ENCODE data around the gene EML4.
A peak's percentile ranks its signal among the peaks of the same experiment; 100 is the strongest.
"Not testable (repeated sequence)": the region's sequence is repeated elsewhere in the genome, so short reads cannot be mapped to it uniquely, and the experiment has no call there.

The EML4 gene, protein sequence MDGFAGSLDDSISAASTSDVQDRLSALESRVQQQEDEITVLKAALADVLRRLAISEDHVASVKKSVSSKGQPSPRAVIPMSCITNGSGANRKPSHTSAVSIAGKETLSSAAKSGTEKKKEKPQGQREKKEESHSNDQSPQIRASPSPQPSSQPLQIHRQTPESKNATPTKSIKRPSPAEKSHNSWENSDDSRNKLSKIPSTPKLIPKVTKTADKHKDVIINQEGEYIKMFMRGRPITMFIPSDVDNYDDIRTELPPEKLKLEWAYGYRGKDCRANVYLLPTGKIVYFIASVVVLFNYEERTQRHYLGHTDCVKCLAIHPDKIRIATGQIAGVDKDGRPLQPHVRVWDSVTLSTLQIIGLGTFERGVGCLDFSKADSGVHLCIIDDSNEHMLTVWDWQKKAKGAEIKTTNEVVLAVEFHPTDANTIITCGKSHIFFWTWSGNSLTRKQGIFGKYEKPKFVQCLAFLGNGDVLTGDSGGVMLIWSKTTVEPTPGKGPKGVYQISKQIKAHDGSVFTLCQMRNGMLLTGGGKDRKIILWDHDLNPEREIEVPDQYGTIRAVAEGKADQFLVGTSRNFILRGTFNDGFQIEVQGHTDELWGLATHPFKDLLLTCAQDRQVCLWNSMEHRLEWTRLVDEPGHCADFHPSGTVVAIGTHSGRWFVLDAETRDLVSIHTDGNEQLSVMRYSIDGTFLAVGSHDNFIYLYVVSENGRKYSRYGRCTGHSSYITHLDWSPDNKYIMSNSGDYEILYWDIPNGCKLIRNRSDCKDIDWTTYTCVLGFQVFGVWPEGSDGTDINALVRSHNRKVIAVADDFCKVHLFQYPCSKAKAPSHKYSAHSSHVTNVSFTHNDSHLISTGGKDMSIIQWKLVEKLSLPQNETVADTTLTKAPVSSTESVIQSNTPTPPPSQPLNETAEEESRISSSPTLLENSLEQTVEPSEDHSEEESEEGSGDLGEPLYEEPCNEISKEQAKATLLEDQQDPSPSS

DNA sequence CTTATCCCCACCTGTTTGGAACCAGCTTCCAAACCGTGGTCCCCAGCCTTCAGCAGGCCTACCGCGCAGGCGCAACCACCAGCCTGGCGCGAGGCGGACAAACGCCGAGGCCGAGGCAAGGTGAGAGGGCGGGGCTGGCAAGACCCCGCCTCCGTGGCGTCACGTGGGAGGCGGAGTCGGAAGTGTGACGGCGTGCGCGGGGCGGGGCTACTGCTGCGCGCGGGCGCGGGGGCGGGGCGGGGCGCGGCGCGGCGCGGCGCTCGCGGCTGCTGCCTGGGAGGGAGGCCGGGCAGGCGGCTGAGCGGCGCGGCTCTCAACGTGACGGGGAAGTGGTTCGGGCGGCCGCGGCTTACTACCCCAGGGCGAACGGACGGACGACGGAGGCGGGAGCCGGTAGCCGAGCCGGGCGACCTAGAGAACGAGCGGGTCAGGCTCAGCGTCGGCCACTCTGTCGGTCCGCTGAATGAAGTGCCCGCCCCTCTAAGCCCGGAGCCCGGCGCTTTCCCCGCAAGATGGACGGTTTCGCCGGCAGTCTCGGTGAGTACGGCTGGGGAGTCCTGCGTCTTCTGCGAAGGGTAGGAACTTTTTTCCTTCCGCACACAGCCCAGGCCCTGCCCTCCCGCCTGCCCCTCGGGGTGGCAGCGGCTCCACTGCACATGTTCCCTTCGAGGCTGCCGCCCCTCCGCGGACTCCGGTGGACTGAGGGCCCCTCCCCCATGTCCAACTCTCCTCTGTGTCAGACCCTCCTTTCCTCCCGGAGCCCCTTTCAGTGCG, at the start of gene EML4:
Gene EML4, plus strand, starts transcription at position 254 of the 774 bp plus-strand sequence. Its CDS starts 259 bp downstream, at position 513.
- Histone ChIP-seq H3K27me3 (ENCODE audit: low read depth, low read length) (no peaks in the 10 kb centered on the region), H3K9me3 (ENCODE audit: control insufficient read depth in 1 of 2, low read length in 2 of 2) (no peaks in the 10 kb centered on the region), H3K4me1 (ENCODE audit: control insufficient read depth in 1 of 2, insufficient read depth in 2 of 2, low read length in 2 of 2) (peaks cover 11 to 25% of the 10 kb centered on the region in 2 donors), H3K27ac (ENCODE audit: low read length) (peak within 1 kb of the TSS; percentile 90), H3K36me3 (ENCODE audit: control insufficient read depth in 1 of 2, insufficient read depth in 2 of 2, low read length in 2 of 2) (no peaks in the 10 kb centered on the region), H3K4me3 (ENCODE audit: low read depth in 1 of 2, low read length in 2 of 2) (peak within 1 kb of the TSS; percentile 78 to 85)

DNA sequence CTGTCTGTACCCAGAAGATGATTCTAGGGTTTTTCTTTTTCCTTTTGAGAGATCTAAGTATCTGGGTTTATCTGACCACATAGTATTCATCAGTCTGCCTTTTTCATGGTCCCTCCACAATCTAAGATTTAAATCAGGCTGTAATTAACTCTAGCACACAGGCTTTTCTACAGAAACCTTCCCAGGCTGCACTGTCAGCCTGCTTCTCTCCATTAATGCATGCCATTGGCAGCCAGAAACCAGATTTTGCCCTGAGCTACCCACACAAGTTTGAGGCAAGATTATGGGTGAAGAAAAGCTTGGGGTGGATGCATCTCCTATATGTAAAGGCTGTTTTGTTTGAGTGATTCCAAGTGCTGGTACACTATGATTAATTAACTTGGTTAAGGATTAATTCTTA, 45.7 kb upstream of the EML4 start:
- Histone ChIP-seq H3K27ac (ENCODE audit: low read length) (peak overlapping the region; percentile 5), H3K4me3 (ENCODE audit: low read depth in 1 of 2, low read length in 2 of 2) (no peak overlapping the region), H3K4me1 (ENCODE audit: control insufficient read depth in 1 of 2, insufficient read depth in 2 of 2, low read length in 2 of 2) (peaks cover 14 to 20% of the 10 kb centered on the region in 2 donors), H3K9me3 (ENCODE audit: control insufficient read depth in 1 of 2, low read length in 2 of 2) (no peaks in the 10 kb centered on the region), H3K27me3 (ENCODE audit: low read depth, low read length) (no peaks in the 10 kb centered on the region), H3K36me3 (ENCODE audit: control insufficient read depth in 1 of 2, insufficient read depth in 2 of 2, low read length in 2 of 2) (no peaks in the 10 kb centered on the region)

- Histone ChIP-seq H3K27ac (ENCODE audit: low read length) (no peak overlapping the region), H3K36me3 (ENCODE audit: control insufficient read depth in 1 of 2, insufficient read depth in 2 of 2, low read length in 2 of 2) (no peaks in the 10 kb centered on the region), H3K4me1 (ENCODE audit: control insufficient read depth in 1 of 2, insufficient read depth in 2 of 2, low read length in 2 of 2) (peaks cover 21 to 23% of the 10 kb centered on the region in 2 donors), H3K27me3 (ENCODE audit: low read depth, low read length) (no peaks in the 10 kb centered on the region), H3K9me3 (ENCODE audit: control insufficient read depth in 1 of 2, low read length in 2 of 2) (no peaks in the 10 kb centered on the region), H3K4me3 (ENCODE audit: low read depth in 1 of 2, low read length in 2 of 2) (no peak overlapping the region)
Measured at GRCh38 chr2:42124011-42124785, 45.0 kb upstream of the EML4 start.

GRCh38 chr2:42125841-42126594, 43.1 kb upstream of the EML4 start:
- no peaks in the 10 kb centered on the region for H3K27me3 ChIP-seq (ENCODE audit: low read depth, low read length)
- no peak overlapping the region for H3K4me3 ChIP-seq (ENCODE audit: low read depth in 1 of 2, low read length in 2 of 2)
- no peaks in the 10 kb centered on the region for H3K36me3 ChIP-seq (ENCODE audit: control insufficient read depth in 1 of 2, insufficient read depth in 2 of 2, low read length in 2 of 2)
- no peak overlapping the region for H3K27ac ChIP-seq (ENCODE audit: low read length)
- H3K9me3 ChIP-seq (ENCODE audit: control insufficient read depth in 1 of 2, low read length in 2 of 2) = no peaks in the 10 kb centered on the region
- H3K4me1 ChIP-seq (ENCODE audit: control insufficient read depth in 1 of 2, insufficient read depth in 2 of 2, low read length in 2 of 2) = peaks cover 23 to 25% of the 10 kb centered on the region in 2 donors

DNA sequence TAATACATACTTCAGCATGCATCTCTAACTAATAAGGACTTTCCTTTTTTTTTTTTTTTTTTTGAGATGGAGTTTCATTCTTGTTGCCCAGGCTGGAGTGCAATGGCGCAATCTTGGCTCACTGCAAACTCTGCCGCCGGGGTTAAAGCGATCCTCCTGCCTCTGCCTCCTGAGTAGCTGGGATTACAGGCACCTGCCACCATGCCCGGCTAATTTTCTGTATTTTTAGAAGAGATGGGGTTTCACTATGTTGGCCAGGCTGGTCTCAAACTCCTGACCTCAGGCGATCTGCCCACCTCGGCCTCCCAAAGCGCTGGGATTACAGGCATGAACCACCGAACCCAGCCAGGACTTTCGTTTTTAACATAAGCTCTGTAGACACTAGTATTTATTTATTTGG, 42.3 kb upstream of the EML4 start:
- H3K4me1 ChIP-seq (ENCODE audit: control insufficient read depth in 1 of 2, insufficient read depth in 2 of 2, low read length in 2 of 2) = peaks cover 25 to 29% of the 10 kb centered on the region in 2 donors
- not testable (repeated sequence) for H3K4me3 ChIP-seq (ENCODE audit: low read depth in 1 of 2, low read length in 2 of 2); H3K27me3 ChIP-seq (ENCODE audit: low read depth, low read length); H3K36me3 ChIP-seq (ENCODE audit: control insufficient read depth in 1 of 2, insufficient read depth in 2 of 2, low read length in 2 of 2); H3K27ac ChIP-seq (ENCODE audit: low read length); H3K9me3 ChIP-seq (ENCODE audit: control insufficient read depth in 1 of 2, low read length in 2 of 2)

- Histone ChIP-seq H3K9me3 (ENCODE audit: control insufficient read depth in 1 of 2, low read length in 2 of 2) (no peaks in the 10 kb centered on the region), H3K4me3 (ENCODE audit: low read depth in 1 of 2, low read length in 2 of 2) (no peak overlapping the region), H3K27me3 (ENCODE audit: low read depth, low read length) (no peaks in the 10 kb centered on the region), H3K27ac (ENCODE audit: low read length) (no peak overlapping the region), H3K36me3 (ENCODE audit: control insufficient read depth in 1 of 2, insufficient read depth in 2 of 2, low read length in 2 of 2) (no peaks in the 10 kb centered on the region), H3K4me1 (ENCODE audit: control insufficient read depth in 1 of 2, insufficient read depth in 2 of 2, low read length in 2 of 2) (peaks cover 33 to 37% of the 10 kb centered on the region in 2 donors)
Measured at GRCh38 chr2:42127425-42128424, 41.4 kb upstream of the EML4 start.

DNA sequence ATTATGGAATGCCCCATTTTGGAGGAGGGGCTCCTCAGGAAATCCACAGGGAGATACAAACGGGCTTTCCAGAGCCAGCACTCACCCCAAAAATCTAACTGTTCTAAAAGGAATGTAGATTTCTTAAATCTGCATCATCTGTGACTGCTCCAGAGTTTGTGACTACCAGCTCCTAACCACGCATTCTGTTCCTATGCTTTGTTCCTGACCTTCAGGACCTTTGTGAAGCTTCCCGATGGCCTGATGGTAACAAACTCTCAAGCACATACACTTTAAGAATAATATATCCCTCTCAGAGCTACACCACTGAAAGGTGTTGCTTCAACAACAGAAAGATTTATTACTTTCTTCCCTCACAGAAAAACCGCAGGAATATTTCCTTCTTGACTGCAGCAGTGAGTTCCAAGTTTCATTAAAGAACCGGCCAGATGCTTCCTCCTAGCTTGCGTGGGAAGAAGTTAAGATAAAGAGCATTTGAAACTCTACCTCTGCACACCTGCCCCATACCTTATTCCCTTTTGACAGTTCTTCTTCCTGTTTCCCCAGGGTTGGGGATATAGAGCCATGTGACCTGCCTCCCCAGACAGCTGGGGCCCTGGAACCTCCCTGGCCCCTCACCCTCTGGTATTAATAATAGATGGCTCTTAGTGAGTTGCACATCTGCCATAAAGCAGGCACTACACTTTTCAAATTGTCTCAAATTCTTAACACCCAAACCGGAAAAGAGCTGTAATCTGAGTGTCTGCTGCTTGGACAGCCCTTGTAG, 40.2 kb upstream of the EML4 start:
- peaks cover 40 to 48% of the 10 kb centered on the region in 2 donors for H3K4me1 ChIP-seq (ENCODE audit: control insufficient read depth in 1 of 2, insufficient read depth in 2 of 2, low read length in 2 of 2)
- H3K36me3 ChIP-seq (ENCODE audit: control insufficient read depth in 1 of 2, insufficient read depth in 2 of 2, low read length in 2 of 2) = no peaks in the 10 kb centered on the region
- H3K27ac ChIP-seq (ENCODE audit: low read length) = peak overlapping the region; percentile 28
- H3K27me3 ChIP-seq (ENCODE audit: low read depth, low read length) = no peaks in the 10 kb centered on the region
- no peaks in the 10 kb centered on the region for H3K9me3 ChIP-seq (ENCODE audit: control insufficient read depth in 1 of 2, low read length in 2 of 2)
- H3K4me3 ChIP-seq (ENCODE audit: low read depth in 1 of 2, low read length in 2 of 2) = no peak overlapping the region

GRCh38 chr2:42129487-42129852, 39.7 kb upstream of the EML4 start:
- Histone ChIP-seq H3K9me3 (ENCODE audit: control insufficient read depth in 1 of 2, low read length in 2 of 2) (no peaks in the 10 kb centered on the region), H3K36me3 (ENCODE audit: control insufficient read depth in 1 of 2, insufficient read depth in 2 of 2, low read length in 2 of 2) (no peaks in the 10 kb centered on the region), H3K4me1 (ENCODE audit: control insufficient read depth in 1 of 2, insufficient read depth in 2 of 2, low read length in 2 of 2) (peaks cover 40 to 48% of the 10 kb centered on the region in 2 donors), H3K27ac (ENCODE audit: low read length) (peak overlapping the region; percentile 28), H3K27me3 (ENCODE audit: low read depth, low read length) (no peaks in the 10 kb centered on the region), H3K4me3 (ENCODE audit: low read depth in 1 of 2, low read length in 2 of 2) (no peak overlapping the region)

DNA sequence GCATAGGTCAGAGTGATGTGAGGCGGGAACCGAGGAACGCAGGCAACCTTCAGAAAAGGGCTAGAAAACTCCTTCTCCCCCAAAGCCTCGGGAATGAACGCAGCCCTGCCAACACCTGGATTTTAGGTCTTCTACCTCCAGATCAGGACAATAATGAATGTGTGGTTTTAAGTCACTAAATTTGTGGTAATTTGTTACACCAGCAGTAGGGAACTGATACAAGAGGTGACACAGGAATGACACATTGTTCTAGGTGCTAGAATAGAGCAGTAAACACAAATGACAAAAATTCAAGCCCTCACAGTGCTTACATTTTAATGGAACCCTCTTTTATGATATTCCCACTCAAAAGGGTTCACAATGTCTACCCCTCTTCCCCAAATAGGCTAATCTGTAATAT, 39.2 kb upstream of the EML4 start:
- Histone ChIP-seq H3K4me1 (ENCODE audit: control insufficient read depth in 1 of 2, insufficient read depth in 2 of 2, low read length in 2 of 2) (peaks cover 40 to 48% of the 10 kb centered on the region in 2 donors), H3K36me3 (ENCODE audit: control insufficient read depth in 1 of 2, insufficient read depth in 2 of 2, low read length in 2 of 2) (no peaks in the 10 kb centered on the region), H3K27me3 (ENCODE audit: low read depth, low read length) (no peaks in the 10 kb centered on the region), H3K27ac (ENCODE audit: low read length) (no peak overlapping the region), H3K4me3 (ENCODE audit: low read depth in 1 of 2, low read length in 2 of 2) (no peak overlapping the region), H3K9me3 (ENCODE audit: control insufficient read depth in 1 of 2, low read length in 2 of 2) (no peaks in the 10 kb centered on the region)
